Stimulated activated CD4-positive, alpha-beta T cell treated with anti-CD3 and anti-CD28 coated beads, Interleukin-2, amount 100 ng/mL, for 48 hours (primary cell): ENCODE data around the gene ACADSB.

Experiments
- DNase-seq, 2 donors: peaks; one replicate each; pipeline ENCODE4 v3.0.0-alpha.2; 2020

ACADSB gene

GRCh38 chr10:123007558-123008354 lies 1.1 kb upstream of the ACADSB start:
- DNase-seq, result peak; percentile 21 to 26

GRCh38 chr10:123009105-123009820 lies 457 bp downstream of the ACADSB start:
- peak; percentile 3 to 6 for DNase-seq

DNA sequence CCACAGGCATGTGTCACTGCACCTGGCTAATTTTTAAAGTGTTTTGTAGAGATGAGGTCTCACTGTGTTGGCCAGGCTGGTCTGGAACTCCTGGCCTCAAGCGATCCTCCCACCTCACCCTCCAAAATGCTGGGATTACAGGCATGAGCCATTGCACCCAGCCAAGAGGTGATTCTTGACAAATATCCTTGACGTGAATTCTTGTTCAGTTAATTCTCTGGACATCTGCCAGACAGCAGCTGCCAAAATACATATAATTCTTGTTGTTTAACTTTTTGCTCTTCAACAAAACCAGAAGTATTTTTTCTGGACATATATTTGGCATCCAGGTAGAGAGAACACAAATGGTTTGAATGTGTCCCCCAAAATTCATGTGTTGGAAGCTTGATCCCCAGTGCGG lies 3.2 kb downstream of the ACADSB start:
- DNase-seq, result no peak

DNA sequence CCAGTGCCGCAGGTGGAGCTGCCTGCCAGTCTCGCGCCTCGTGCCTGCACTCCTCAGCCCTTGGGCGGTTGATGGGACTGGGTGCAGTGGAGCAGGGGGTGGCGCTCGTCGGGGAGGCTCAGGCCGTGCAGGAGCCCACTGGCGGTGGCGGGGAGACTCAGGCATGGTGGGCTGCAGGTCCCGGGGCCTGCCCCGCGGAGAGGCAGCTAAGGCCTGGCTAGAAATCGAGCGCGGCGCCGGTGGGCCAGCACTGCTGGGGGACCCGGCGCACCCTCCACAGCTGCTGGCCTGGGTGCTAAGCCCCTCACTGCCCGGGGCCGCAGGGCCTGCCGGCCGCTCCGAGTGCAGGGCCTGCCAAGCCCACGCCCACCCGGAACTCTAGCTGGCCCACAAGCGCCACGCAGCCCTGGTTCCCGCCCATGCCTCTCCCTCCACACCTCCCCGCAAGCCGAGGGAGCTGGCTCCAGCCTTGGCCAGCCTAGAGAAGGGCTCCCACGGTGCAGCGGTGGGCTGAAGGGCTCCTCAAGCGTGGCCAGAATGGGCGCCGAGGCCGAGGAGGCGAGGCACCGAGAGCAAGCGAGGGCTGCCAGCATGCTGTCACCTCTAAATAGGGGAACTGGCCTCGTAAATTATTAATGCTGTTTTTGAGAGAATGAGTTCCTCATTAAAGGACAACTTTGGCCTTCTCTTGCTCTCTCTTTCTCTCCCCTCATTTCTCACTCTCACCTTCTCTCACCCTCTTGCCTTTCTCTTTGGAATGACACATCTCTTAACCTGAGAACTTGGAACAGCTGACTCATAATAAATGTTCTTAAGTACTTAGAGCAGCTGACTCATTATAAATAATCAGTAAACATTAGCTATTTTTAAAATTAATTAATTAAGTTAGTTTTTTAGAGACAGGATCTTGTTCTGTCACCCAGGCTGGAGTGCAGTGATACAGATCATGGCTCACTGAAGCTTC lies 4.9 kb downstream of the ACADSB start:
- no peak for DNase-seq

DNA sequence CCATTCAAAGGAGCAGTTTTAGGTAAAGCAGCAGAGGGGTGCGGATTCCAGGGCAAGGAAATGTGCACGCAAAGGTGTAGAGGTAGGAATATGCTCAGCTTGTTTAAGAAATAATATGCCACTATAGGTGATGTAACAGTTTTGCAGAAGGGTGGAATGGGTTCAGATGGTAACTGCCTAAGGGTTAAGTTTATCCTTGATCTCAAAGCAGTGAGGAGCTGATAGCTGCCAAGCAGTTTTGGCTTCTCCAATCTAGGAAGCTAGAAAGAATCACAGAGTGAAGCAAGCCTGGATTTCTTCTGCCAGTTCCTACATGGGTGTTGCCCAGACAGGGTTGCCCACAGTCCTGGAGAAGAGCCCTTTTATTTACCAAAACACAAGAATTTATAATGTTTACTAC lies 6.0 kb downstream of the ACADSB start:
- no peak for DNase-seq

DNA sequence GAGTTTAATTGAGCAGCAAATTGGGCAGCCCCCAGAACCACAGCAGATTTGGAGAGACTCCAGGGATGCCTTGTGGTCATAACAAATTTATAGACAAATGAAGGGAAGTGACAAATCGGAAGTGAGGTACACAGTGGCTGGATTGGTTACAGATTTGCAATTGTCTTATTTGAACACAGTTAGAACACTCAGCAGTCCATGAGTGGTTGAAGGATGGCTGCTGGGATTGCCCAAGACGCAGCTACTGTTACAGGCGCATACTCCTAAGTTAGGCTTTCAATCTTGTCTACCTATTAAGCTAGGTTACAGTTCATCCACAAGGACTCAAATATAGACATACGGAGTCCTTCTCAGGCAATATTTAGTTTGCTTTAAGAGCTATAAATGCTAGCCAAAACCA lies 7.4 kb downstream of the ACADSB start:
- DNase-seq, result no peak

GRCh38 chr10:123017421-123018165 lies 8.8 kb downstream of the ACADSB start:
- DNase-seq, result no peak

- no peak for DNase-seq
Measured at GRCh38 chr10:123018531-123018930, 9.7 kb downstream of the ACADSB start.

DNA sequence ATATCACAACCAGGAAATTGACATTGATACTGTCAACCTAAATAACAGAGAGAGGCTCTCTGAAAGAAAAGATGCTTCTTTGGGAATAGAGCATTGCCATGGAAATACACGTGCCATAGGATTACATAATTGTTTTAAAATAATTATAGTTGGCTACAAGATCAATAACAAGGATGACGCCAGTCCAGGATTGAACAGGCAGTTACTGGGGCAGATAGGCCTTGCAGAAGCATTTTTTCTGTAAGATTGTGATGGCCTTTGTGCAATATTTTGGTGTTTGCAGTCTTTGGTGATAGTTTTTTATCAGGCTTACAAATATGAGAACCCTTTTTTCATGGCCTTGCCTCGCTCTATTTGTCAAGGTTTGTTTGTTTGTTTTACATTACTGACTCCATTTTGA lies 10.5 kb downstream of the ACADSB start:
- no peak for DNase-seq

DNA sequence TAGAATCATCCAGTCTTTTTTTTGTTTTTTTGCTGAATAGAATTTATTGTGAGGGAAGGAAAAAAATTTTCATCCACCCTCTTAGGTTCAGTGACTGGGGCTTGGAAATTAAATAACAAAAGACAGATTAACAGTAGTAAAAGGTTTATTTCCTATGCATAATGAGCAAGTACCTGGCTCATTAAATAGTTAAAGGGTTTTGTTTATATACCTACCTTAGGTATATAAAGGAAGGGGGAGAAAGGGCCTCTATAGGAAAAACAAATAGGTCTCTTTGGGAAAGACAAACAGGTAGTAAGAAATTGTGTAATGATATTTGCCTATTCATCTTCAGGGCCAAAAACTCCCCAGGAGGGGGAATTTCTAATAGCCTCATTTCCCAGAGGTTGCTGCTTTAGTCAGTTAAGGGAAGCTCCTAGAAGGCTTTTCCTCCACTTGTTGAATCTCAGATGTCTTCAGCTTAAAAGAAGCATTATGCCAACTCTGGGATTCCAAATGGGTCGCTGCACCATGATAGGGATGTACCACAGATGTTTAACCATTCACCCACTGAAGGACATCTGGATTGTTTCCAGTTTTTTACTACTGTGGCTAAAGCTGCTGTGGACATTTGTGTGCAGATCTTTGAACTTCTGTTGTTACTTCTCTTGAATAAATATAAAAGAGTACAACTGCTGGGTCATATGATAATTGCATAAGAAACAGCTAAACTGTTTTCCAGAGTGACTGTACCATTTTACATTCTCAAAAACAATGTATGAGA lies 11.3 kb downstream of the ACADSB start:
- DNase-seq, result no peak

GRCh38 chr10:123021517-123021916 lies 12.7 kb downstream of the ACADSB start:
- no peak for DNase-seq

- no peak for DNase-seq
Measured at GRCh38 chr10:123024540-123024939, 15.7 kb downstream of the ACADSB start.

GRCh38 chr10:123026302-123026701 lies 17.5 kb downstream of the ACADSB start:
- DNase-seq, result no peak

DNA sequence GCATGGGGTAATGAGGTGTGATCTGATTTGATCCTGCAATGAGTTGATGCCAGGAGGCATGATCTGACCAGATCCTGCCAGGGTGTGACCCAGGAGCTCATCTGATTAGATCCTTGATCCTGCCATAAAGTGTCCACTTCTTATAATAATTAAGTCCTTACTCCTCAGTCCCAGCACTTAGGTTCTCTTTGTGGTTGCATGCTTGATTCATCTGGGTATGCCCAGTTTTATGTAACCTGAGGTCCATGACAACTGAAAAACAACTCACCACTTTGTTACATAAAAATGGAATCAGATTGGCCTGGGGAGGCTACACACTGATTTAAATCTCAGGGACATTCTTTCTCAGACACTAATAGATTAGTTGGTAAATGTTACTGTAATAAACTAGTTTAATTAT lies 19.1 kb downstream of the ACADSB start:
- no peak for DNase-seq

DNA sequence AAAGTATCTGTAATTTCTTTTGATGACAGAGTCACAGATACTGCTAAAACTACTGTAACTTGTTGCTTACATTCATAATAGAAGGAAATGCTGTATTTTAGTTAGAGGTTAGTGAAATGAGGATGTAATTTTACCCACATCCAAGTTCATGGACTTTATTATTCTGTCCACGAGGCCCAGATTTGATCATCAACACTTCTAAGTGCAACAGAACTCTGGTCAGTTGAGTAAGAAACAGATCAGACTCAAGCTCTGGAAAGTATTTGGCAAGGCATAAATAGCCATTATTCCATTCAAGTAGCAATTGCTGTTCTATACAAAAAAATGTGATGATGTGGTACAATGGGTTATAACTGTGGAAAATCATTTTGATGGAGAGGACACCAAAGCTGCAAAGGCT lies 22.3 kb downstream of the ACADSB start:
- DNase-seq, result no peak

DNA sequence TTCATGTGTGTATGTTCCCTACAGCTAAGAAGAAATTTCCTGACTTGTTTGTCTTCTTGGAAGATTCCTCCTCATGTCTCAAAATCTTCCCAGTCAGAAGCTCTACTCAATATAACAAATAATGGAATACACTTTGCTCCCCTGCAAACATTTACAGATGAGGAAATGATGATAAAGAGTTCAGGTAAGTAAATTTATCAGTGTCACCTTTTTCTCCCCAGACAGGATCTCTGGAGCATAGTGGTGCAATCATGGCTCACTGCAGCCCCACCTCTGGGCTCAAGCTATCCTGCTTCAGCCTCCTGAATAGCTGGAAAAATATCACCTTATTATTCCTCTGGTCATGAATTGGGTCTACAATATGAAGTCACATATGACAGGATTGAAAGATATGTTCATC lies 25.5 kb downstream of the ACADSB start:
- DNase-seq, result no peak

DNA sequence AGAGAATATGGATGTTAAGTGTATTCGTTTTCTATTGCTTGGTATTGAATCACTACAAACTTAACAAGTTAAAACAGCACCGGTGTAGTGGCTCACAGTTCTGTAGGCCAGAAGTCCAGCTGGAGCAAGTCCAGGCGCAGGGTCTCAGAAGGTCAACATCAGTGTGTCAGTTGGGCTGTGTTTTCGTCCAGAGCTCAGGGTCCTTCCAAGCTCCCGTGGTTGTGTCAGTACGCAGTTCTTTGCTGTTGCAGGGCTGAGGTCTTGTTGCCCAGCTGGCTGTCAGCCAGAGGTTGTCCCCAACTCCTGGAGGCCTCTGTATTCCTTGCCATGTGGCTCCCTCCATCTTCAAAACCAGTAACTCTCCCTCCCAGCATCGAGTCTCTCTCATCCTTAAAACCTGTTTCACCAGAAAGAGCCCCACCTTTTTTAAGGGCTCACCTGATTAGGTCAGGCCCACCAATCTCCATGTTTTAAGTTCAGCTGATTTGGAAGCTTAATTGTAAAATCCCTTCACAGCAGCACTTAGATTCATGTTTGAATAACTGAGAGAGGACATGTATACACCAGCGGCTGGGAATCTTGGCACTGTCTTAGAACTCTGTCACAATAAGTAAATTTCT lies 26.8 kb downstream of the ACADSB start:
- DNase-seq, result no peak

DNA sequence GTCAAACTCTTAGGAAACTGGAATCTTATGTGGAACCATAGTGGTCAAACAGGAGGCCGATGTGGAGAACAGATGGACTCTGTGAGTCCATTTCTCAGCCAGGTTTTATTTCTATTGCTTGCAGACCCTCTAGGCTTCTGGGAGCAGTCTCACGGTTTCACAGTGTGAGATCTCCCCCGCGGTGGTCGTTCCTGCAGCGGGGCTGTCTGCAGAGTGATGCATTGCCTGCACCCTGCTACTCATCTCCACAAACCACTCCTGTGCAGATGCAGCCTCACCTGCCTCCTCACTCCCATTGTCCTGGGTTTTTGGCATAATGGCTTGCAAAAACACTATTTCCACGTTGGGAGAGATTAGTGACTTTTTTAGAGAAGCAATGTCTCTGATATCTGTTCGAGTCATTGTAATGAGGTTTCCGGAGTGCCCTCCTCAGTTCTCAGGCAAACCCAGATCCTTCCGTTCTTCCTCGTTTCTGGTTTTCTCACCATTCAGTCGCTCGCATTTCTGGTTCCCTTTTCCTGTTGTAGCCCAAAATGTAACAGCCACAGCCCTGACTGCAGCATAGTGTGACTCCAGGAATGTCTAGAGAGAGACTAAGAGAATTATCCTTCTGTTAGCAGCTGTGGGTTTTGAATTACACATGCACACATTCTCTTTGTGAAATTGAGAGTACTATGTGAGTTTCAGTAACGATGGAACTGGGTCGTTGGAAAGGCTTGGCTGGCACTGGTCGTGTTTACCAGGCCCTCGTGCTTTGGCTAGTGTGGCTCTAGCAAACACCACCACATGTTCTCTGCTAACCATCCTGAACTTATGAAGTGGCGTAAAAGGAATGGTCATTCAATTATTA lies 30.2 kb downstream of the ACADSB start:
- no peak for DNase-seq

DNA sequence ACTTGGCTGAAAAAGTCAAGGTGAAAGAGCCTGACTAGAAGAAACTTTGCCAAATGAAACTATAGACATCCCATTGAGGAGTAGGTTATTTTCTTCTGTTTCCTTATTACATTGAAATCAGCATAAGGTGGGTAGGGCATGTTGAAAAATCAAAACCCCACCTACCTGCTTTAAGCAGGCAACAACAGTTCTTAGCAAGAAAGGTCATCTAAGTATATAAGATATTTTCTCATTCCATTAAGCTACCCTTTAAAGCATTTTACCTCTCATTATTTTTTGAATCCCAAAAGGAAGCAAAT lies 30.8 kb downstream of the ACADSB start:
- no peak for DNase-seq

GRCh38 chr10:123042708-123043408 lies 34.1 kb downstream of the ACADSB start:
- DNase-seq, result no peak
